HG02571 (cell line): ENCODE data around the gene KCNB1.

Source experiments
- ATAC-seq: cut with Tn5 transposase; IDR thresholded peaks from one replicate; pipeline ENCODE4 v1.9.1; 2021; ENCODE audit warnings: mild to moderate bottlenecking, moderate library complexity; ENCODE audit not compliant: unreplicated experiment

The KCNB1 gene

DNA sequence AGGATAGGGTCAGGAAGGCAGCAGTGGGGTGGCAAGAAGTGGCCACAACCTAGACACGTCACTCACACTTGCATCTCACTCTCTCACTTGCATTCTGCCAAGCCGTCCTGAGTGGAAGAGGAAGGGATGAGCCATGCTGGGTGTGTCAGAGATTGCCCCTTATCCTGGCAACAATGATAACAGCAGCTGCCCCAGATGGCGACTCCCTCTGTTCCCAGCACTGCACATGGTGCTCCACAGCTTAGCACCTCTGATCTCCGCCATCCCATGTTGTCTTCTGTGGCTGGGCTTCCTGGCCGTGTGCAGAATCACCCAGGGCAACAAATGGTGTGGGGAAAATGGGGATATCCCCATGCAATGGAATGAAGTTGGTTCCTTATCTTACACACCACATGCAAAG is 11.1 kb downstream of the KCNB1 start:
- ATAC-seq: no peak

DNA sequence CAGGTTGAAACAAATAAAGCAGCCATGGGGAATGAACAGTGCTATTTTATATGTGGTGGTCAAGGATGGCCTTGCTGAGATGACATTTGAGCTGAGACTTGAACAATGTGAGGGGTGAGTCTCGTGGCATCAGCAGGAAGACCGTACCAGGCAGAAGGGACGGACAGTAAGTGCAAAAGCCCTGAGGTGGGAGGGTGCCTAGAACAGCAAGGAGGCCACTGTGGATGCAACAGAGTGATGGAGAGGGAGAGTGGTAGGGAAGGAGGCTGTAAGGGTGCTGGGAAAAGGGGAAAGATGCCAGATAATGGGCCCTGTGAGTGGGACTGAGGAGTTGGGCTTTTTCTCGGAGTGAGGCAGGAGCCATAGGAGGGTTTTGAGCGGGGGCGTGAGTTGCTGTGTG is 11.5 kb downstream of the KCNB1 start:
- ATAC-seq: no peak

DNA sequence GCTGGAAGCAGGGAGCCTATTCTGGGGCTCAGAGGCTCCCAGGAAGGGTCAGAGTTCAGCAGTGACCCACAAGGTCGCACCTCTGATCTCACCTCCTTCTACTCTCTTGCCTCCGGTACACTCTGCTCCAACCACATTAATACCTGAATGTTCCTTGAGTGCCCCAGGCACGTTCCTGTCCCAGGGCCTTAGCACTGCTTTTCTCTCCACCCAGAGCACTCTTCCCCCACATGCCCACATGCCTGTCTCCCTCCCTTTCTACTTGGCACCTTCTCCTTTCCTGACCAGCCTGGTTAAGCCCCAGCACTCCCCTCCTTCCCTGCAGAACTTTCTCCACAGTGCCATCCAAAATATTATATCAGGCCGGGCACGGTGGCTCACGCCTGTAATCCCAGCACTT is 13.4 kb downstream of the KCNB1 start:
- ATAC-seq: no peak

DNA sequence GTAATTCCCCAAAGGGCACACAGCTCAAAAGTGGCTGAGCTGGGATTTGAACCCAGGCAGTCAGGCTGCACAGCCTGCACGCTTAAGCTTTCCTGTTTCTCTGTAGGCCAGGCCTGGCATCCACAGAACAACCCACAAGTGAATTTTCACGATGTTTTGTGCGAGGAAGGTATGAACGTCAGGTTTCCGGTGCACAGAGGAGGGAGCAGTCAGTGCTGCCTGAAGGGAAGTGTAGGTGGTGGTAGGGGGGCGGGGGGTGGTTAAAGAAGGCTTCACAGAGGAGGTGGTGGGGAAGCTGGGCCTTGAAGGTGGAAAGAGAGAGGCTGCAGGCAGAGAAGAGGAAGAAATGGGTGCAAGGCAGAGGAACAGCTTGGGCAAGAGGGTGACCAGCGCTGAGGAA is 14.1 kb downstream of the KCNB1 start:
- ATAC-seq: no peak

DNA sequence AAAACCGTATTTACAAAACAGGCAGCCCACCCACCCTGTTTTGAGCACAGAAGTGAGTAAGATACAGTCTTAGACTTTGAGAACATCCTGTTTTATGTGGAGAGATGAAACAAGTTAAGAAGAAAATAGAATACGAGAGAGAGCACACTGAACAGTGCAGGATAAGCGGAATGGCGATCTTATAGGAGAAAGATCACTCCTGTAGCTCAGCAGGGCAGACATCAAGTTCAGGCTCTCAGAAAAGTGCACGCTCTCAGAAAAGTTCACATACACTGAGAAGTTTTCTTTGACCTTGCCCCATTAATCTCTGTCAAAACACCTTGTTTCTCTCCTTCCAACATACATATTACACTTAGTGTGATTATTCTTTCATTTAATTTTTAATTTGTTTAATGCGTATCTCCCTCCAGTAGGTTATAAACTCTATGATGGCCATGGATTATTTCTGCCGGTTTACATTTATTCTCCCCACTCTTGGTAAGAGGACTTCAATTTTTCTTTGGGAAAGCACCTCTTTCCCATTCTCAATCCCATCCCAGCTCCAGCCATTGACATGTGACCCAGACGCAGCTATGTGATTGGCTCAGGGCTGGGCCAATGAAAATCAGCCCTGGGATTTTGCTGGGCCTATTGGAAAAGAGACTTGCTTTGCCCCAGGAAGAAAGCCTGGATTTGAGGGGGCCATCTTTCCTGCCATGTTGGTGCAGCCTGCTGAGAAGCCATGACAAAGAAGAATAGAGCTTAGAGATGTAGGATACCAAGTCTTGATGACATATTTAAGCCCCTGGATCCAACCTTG is 16.2 kb downstream of the KCNB1 start:
- no peak for ATAC-seq

DNA sequence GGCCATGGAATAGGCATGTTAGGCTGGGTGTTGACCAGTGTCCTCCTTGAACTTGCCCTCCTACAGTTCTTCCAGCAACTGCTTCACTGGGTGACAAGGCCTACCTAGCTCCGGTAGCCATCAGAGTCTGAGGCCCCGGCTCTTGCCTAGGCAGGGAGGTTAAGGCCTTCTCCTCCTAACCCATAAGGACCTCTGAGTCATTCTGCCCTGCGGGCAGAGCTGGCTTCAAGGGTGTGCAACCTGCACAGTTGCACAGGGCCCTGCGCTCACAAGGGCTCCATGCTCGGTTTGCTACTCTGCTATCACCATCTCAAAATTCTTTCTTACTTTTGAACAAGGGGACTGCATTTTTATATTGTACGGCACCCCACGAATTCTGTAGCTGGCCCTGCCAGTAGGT is 17.9 kb downstream of the KCNB1 start:
- no peak for ATAC-seq

DNA sequence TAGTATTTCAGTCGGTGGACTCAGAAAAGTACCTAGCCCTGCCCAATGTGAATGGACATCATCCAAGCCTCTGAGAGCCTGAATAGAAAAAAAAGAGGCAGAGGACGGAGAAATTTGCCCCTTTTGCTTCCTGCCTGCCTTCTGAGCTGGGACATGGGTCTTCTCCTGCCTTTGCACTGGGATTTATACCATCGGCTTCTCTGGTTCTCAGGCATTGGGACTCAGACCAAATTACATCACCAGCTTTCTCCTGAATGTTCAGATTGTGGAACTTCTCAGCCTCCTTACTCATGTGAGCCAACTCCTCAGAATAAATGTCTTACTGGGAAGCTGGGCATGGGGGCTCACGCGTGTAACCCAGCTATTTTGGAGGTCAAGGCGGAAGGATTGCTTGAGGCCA is 19.8 kb downstream of the KCNB1 start:
- ATAC-seq: no peak

DNA sequence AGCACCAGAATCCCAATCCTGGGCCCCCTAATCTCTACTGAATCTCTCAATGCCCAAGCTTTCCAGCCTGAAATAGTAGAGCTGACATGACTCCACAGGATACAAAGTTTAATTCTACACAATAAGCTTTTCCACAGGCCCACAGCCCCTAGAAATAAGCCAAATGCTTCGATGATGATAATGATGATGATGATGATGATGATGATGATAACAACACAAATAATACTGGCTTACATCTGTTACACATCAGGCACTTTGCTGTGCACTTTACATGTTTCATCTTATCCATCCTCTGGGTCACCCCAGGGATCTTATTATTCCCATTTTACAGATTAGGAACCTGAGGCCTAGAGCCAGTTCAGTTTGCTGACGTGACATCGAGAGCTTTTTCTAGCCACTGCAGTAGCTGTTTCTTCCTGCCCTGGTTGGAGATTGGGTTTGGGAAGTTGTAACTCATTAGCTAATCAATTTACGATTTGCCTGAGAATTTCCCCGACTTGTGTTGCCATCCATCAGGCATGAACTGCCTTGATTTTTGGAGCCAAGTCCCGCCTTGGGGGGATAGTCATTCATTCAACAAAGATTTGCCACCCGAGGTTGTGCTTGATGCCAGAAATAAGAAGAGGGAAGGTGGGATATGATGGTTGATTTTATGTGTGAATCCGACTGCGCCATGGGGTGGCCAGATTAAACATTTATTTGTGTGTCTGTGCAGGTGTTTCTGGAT is 20.4 kb downstream of the KCNB1 start:
- no peak for ATAC-seq

DNA sequence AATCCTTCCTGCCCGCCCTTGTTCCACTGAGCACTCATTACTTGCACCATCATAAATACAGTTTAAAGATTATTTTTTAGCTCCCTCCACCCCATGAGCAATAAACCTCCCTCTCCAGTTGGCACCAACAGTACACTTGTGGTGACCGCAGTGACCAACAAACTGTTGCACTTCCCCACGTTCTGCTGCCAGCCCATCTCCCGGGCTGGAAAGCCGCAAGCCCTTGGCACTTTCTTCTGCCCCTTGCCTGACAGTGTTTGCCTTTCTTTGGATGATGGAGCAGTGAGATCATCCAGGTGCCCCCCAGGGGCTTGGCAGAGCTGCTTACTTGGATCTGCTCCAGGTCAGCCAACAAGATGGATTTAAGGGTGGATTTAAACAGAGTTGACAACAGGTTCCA is 21.6 kb downstream of the KCNB1 start:
- no peak for ATAC-seq

DNA sequence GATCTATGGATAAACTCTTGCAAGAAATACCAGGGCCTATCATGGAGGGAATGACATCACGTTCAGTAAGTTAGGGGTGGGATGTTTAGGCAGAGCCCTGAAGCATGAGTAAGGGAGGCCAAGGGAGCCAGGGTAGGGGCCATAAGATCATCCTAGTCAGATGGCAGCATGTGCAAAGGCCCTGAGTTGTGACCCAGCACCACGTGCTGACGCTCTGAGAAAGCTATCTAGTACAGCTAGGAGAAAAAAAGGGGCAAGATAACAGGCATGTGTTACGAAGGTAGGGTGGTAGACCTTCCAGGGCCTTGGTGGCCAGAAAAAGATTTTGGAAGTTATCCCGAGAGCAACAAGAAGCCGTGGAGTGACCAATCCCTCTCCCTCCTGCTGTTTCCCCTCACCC is 22.3 kb downstream of the KCNB1 start:
- no peak for ATAC-seq

DNA sequence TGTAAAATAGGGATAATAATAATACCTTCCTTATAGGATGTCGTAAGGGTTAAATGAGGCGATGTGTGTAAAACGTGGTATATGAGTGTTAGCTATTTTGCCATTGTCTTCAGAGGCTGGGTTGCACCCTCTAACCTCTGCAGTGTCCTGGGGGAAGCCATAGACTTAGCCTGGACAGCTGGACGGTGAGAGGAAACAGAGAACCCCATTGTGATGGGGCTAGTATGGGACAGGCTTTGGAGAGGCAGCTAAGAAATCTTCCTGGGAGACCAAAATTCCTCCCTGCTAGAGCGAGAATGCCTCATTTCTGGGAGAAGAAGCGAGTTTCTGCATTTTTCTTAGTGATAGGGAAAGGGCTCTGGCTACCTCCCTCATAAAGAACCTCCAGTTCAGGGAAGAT is 22.8 kb downstream of the KCNB1 start:
- ATAC-seq: no peak

DNA sequence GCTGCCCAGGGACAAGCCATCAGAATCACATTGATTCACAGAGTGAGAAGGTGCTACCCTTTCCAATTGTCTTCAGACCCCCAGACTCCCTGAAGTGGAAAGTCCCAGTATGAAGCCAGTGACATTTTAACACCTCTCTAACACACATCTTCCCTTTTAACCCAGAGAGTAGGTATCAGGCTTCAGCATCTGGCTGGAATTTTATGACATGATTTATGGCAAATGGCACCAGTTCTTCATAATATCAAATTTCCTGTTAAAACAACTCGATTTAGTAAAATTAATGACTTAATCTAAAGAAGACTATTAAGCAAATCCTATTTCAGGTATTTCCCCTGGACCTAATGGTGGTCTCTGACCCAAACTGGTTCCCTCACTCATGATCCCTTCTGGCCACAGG is 25.0 kb downstream of the KCNB1 start:
- ATAC-seq: no peak

DNA sequence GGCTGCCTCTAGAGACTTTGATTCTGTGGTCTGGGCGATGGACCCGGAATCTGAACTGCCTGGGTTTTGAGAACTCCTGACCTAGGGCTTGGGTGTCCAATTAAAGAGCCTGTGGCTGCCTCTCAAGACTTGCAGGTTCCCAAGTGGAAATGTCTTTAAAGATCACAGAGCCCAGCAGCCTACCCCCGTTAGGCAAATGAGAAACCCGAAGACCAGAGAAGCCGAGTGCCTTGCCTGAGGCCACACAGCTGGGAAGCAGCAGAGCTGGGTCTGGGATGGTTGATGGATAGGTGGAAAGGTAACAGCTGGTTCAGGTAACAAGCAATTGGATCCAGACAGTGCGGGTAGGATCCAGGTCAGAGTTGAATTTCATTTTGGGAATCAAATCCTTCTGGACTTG is 25.8 kb downstream of the KCNB1 start:
- no peak for ATAC-seq

DNA sequence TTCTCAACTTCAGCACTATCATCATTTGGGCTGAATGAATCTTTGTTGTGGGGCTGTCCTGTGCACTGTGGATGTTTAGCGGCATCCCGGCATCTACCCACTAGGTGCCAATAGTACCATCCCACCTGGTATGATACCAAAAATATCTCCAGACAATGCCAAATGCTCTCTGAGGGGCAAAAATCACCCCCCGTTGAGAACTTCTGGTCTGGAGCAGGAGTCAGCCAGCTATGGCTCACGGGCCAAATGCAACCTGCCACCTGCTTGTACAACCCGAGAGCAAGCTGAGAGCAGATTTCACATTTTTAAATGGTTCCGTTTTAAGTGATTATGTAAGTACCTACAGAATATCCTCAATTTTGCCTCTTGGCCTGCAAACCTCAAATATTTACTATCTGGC is 26.8 kb downstream of the KCNB1 start:
- no peak for ATAC-seq

DNA sequence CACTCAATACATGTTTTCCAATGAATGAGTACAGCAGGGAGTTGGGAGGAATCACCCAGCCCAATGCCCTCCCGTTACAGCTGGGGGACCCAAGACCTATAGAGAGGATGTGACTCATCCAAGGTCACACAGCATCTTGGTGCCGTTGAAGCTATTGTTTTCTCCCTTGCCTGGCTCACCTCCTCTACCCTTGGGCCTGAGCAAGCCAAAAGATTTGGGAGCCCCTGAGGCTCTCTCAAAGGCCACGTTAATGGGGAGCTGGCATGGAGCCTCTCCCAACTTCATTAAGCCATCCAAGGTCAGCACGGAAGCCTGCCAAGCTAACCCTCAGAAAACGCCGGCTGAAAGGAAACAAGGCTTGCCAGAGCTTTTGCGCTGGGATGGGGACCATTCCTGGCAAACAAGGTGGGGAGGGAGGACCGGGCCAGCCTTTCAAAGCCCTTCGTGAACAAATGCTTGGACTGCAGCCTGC is 30.4 kb downstream of the KCNB1 start:
- no peak for ATAC-seq

DNA sequence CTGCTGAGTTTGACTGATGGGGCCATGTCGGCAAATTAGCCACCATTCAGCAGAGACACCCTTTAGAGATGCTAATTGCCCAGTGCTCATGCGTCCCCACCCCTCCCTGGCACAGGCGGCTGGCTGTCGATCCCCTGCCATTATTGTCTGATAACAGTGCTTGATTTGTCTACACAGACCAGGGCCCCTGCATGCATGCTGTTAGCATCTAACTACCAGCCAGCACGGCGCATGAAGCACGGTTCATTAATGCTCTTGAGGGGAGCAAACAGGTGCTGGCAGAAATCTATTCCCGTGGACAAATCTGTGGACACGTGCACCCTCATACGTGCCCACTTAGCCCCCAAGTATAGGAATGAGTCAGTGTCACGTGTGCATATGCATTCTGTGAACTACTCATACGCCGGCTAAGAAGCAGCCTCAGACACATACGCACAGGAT is 32.2 kb downstream of the KCNB1 start:
- ATAC-seq: no peak

DNA sequence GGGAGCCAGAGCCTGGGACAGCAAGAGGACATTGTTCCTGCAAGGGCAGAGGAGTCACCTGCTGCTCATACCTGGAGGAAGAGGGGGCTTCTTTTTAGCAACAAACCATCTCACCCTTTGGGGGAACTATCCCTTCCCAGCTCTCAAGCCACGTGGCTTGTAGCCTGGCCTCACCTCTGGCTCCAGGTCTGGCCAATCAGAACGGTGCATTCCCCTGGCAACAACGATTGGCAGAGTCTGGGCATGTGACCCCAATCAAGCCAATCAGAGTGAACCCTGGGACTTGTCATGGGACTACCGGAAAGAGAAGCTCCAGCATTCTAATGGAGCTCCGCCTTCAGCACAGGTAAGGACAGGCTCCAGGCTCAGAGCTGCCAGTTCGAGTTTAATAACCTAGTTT is 33.6 kb downstream of the KCNB1 start:
- ATAC-seq: no peak

DNA sequence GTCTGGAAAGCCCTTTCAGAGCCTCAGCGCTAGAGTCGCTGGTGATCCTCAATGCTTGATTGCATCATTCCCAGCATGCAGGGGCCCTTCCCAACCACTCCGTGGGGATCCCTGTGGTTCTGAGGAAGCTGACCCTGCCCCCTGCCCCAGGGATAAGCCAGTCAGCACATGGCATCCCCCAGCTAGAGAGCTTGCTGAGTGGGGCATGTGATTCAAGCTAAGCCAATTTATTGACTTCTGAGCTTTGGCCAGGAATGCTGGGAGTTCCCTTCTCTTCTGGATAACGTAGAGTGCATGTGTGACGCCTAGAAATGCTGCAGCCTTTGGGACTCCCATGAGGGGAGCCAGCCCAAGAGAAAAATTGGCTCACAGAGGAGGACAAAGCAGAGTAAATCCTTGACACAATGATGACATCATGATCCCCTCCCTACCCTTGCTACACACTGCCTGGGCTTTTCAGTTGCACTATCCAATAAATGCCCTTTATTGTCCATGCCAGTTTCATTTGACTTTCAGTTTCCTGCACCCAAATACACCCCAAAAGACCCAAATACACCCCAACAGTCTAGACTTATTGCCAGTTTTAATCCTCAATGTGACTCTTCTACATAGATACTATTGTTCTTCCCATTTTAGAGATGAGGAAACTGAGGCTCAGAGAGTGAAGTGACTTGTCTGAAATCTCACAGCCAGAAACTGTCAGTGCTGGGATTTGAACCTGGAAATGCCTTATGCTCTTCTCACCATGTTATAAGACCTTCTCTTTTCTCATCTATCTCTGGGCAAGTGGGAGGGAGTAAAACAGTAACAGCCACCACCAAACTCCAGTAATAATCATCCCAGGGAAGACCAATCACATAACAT is 34.3 kb downstream of the KCNB1 start:
- ATAC-seq: no peak

DNA sequence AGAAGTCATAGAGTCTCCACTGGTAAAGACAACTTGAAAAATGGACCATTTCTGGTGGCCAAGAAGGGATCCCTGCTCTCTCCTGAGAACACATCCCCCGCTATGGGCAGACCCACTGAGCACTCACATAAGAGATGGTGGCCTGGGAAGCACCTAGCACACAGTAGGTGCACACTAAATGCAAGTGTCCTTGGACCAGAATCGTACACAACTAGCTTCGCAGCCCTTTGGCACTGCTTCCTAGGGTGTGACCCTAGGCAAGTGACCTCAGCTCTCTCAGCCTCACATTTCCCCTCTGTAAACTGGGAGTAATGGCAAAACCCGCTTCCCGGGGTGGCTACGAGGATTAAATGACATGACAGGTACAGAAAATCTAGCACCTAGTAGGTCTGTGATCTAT is 35.1 kb downstream of the KCNB1 start:
- ATAC-seq: no peak

DNA sequence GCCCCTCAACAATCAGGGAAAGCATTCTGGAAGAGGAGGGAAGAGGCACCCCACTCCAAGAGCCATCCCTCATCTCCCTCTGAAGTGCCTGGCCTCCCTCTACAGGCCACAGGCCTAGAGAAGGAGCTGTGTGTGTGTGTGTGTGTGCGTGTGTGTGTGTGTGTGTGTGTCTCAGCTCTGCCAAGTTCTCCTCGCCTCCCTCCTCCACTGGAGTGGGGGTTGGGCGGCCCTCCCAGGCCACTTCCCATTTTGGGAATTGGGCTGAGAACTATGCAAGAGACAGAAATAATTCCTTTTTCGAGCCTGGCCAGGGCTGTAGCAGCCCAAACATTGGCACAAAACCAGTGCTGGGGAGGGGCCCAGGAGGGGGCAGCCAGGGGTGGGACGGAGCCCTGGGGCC is 35.7 kb downstream of the KCNB1 start:
- no peak for ATAC-seq

DNA sequence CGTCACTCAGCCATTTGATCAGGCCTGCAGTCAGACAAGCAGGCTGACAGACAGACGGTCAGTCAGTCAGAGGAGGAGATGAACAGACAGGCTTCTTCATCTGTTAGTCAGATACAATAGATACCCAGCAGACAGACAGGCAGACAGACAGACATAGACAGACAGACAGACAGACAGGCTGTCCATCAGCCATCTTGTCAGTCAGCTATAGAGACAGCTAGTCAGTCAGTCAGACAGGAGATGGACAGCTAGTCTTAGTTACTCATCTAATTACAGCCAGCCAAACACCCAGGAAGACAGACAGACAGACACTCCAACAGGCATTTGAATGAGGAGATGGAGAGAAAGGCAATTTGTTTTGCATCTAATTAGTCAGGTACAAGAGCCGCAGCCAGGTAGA is 36.4 kb downstream of the KCNB1 start:
- ATAC-seq: no peak

DNA sequence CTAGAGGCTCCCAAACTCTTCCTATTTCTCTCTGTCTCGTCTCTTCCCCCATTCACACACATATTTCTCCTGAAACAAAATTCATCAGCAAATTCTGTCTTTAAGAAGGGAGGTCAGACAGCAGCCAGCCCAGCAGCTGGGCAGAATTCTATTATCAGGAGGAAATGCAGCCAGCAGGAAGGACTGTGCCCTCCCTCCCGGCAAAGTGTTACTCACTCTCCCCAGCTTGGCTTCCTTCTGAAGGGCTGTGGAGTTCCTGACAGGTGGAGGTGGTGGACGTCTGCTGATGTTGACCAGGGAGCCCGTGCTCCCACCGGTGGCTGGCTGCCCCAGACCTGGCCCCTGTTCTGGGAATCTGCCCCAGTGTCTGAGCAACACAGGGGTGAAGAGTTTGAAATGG is 37.3 kb downstream of the KCNB1 start:
- no peak for ATAC-seq
